ENCODE measurements around the gene IRF5.
"Not testable (repeated sequence)": the region's sequence is repeated elsewhere in the genome, so short reads cannot be mapped to it uniquely, and the experiment has no call there.

The IRF5 gene

GRCh38 chr7:128906766-128907559 is 30.8 kb upstream of the IRF5 start:
- DNase-seq = no peak

- DNase-seq = no peak
Observed at GRCh38 chr7:128908750-128909624, 28.7 kb upstream of the IRF5 start.

- no peak for DNase-seq
Observed at GRCh38 chr7:128909625-128910568, 27.8 kb upstream of the IRF5 start.

- DNase-seq = no peak
Observed at GRCh38 chr7:128910569-128910945, 27.2 kb upstream of the IRF5 start, which contains the start of gene KCP. KCP (minus strand) TSS chr7:128910709; CDS start chr7:128910676, 33 bp downstream.

- DNase-seq = no peak
Observed at GRCh38 chr7:128911423-128912031, 26.2 kb upstream of the IRF5 start.

- DNase-seq = no peak
Observed at GRCh38 chr7:128912281-128912680, 25.4 kb upstream of the IRF5 start.

- DNase-seq = not testable (repeated sequence)
Observed at GRCh38 chr7:128912709-128913495, 24.8 kb upstream of the IRF5 start.

GRCh38 chr7:128913870-128914565 is 23.7 kb upstream of the IRF5 start:
- DNase-seq = no peak

- no peak for DNase-seq
Observed at GRCh38 chr7:128914566-128915151, 23.1 kb upstream of the IRF5 start.

GRCh38 chr7:128915271-128915819 is 22.4 kb upstream of the IRF5 start:
- DNase-seq = no peak

- no peak for DNase-seq
Observed at GRCh38 chr7:128915841-128916642, 21.7 kb upstream of the IRF5 start.

- DNase-seq = no peak
Observed at GRCh38 chr7:128916643-128916915, 21.1 kb upstream of the IRF5 start.

- no peak for DNase-seq
Observed at GRCh38 chr7:128917122-128917521, 20.6 kb upstream of the IRF5 start.

- DNase-seq = no peak
Observed at GRCh38 chr7:128918016-128918665, 19.6 kb upstream of the IRF5 start.

GRCh38 chr7:128919241-128919640 is 18.5 kb upstream of the IRF5 start:
- DNase-seq = no peak

GRCh38 chr7:128919881-128920799 is 17.6 kb upstream of the IRF5 start:
- no peak for DNase-seq

GRCh38 chr7:128920913-128921582 is 16.7 kb upstream of the IRF5 start:
- no peak for DNase-seq

All from activated CD4-positive, alpha-beta T cell treated with anti-CD3 and anti-CD28 coated beads, Interleukin-2, amount 50 U/mL, for 4 hours (primary cell).